NCI-H187 treated with DMSO at 0.1 percent for 48 hours (cell line): ENCODE measurements around the gene ARHGEF18.
"Not testable (repeated sequence)": the region's sequence is repeated elsewhere in the genome, so short reads cannot be mapped to it uniquely, and the experiment has no call there.

Experiments
- DNase-seq: peaks from one replicate; lab custom pipeline; 2025; lab: John Stamatoyannopoulos, UW

ARHGEF18 gene

GRCh38 chr19:7346997-7347396 lies 1.7 kb upstream of the ARHGEF18 start:
- DNase-seq = not testable (repeated sequence)

- DNase-seq = no peak
These were observed 474 bp downstream of the ARHGEF18 start for GRCh38 chr19:7349231-7349591.

- DNase-seq = no peak
These were observed 1.4 kb downstream of the ARHGEF18 start for GRCh38 chr19:7349961-7350711.

- no peak for DNase-seq
These were observed 3.1 kb downstream of the ARHGEF18 start for GRCh38 chr19:7351861-7352260.

GRCh38 chr19:7355151-7355820 lies 6.5 kb downstream of the ARHGEF18 start:
- no peak for DNase-seq

- DNase-seq = no peak
These were observed 7.1 kb downstream of the ARHGEF18 start for GRCh38 chr19:7355871-7356270.

GRCh38 chr19:7356899-7357627 lies 8.3 kb downstream of the ARHGEF18 start:
- no peak for DNase-seq

GRCh38 chr19:7358102-7358597 lies 9.4 kb downstream of the ARHGEF18 start:
- no peak for DNase-seq

GRCh38 chr19:7360393-7360984 lies 11.8 kb downstream of the ARHGEF18 start:
- DNase-seq = no peak

- no peak for DNase-seq
These were observed 14.5 kb downstream of the ARHGEF18 start for GRCh38 chr19:7363225-7363624.

GRCh38 chr19:7366701-7367420 lies 18.1 kb downstream of the ARHGEF18 start:
- DNase-seq = no peak

- no peak for DNase-seq
These were observed 19.7 kb downstream of the ARHGEF18 start for GRCh38 chr19:7368456-7368855.

- DNase-seq = not testable (repeated sequence)
These were observed 20.1 kb downstream of the ARHGEF18 start for GRCh38 chr19:7368866-7369265.

GRCh38 chr19:7370546-7370945 lies 21.8 kb downstream of the ARHGEF18 start:
- no peak for DNase-seq

- DNase-seq = no peak
These were observed 22.3 kb downstream of the ARHGEF18 start for GRCh38 chr19:7371001-7371400.

GRCh38 chr19:7372810-7373209 lies 24.1 kb downstream of the ARHGEF18 start:
- no peak for DNase-seq

GRCh38 chr19:7373862-7374261 lies 25.1 kb downstream of the ARHGEF18 start:
- DNase-seq = no peak

GRCh38 chr19:7376151-7376852 lies 27.6 kb downstream of the ARHGEF18 start:
- DNase-seq = no peak

- DNase-seq = no peak
These were observed 28.5 kb downstream of the ARHGEF18 start for GRCh38 chr19:7377196-7377595.

- no peak for DNase-seq
These were observed 32.3 kb downstream of the ARHGEF18 start for GRCh38 chr19:7381073-7381390.

GRCh38 chr19:7382694-7383093 lies 34.0 kb downstream of the ARHGEF18 start:
- no peak for DNase-seq
